Measurements from ENCODE around the gene TCEANC2.
"Not testable (repeated sequence)": the region's sequence is repeated elsewhere in the genome, so short reads cannot be mapped to it uniquely, and the experiment has no call there.

The TCEANC2 gene

DNA sequence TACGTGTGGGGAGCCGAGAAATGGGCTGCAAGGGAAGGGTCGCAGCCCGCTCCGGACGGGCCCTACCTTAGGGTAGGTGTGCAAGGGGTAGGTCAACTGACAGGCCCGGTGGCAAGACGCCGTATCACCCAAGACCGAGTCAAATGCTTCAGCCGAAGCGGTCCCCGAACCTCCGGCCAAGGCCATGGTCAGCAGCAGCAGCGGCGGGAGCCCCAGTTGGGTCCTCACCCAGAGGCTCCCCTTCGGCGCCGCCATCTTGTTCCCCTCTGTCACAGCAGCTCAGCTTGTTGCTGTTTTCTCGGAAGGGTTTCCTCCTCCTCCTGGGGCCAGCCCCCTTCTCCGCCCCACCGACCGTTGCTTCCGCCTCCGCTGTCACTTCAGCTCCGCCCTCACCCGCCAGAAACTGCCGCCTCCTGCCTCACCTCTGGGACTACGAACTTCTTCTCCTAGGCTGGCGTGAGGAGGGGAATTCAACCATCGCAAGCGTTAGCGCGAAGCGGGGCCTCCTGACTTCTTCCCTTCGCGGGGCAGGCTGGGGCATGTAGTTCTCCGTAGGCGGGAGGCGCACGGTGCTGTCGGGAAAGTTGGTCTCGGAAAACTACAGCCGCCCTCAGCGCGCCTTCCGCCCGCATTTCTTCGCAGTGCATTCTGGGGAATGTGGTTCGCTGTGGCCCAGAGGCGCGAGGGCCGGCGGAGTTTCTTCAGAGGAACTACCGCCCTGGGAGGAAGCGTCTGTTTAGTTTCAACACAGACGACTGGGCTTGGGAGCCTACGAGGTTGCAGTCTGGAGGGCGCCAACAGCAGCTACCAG, at the start of gene TCEANC2, which contains the start of gene TMEM59:
Gene TCEANC2 (plus strand): TSS at position 675 of the 811 bp plus-strand sequence. CDS start 815 bp downstream, outside the sequence.
Gene TMEM59 (minus strand): TSS at position 271 of the 811 bp plus-strand sequence. CDS start 16 bp downstream, at position 255.
- Histone ChIP-seq H3K27me3 (ENCODE audit: insufficient read depth, low read depth) (no peaks in the 10 kb centered on the region), H4K20me1 (ENCODE audit: insufficient read depth) (peaks cover 1% of the 10 kb centered on the region; the same call in 1 of the 2 replicates), H3K4me1 (ENCODE audit: low read depth, poor library complexity, severe bottlenecking) (peaks cover 28% of the 10 kb centered on the region), H3K27ac (peak within 1 kb of the TSS; percentile 67), H3K9ac (peak within 1 kb of the TSS; percentile 86), H2AFZ (ENCODE audit: low read depth) (peak within 1 kb of the TSS; percentile 80), H3K4me2 (peak within 1 kb of the TSS; percentile 64), H3K4me3 (IDR thresholded peaks at IDR 0.05; ENCODE audit: insufficient read depth, low read depth, low read length) (peak within 1 kb of the TSS; percentile 98), H3K79me2 (ENCODE audit: insufficient read depth, low read depth) (peaks cover 46% of the 10 kb centered on the region), H3K36me3 (ENCODE audit: insufficient read depth) (no peaks in the 10 kb centered on the region)
- TF ChIP-seq, protein P1, sequence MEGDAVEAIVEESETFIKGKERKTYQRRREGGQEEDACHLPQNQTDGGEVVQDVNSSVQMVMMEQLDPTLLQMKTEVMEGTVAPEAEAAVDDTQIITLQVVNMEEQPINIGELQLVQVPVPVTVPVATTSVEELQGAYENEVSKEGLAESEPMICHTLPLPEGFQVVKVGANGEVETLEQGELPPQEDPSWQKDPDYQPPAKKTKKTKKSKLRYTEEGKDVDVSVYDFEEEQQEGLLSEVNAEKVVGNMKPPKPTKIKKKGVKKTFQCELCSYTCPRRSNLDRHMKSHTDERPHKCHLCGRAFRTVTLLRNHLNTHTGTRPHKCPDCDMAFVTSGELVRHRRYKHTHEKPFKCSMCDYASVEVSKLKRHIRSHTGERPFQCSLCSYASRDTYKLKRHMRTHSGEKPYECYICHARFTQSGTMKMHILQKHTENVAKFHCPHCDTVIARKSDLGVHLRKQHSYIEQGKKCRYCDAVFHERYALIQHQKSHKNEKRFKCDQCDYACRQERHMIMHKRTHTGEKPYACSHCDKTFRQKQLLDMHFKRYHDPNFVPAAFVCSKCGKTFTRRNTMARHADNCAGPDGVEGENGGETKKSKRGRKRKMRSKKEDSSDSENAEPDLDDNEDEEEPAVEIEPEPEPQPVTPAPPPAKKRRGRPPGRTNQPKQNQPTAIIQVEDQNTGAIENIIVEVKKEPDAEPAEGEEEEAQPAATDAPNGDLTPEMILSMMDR (conservative IDR thresholded peaks at IDR 0.05; ENCODE audit: low read depth, low read length): no peak

DNA sequence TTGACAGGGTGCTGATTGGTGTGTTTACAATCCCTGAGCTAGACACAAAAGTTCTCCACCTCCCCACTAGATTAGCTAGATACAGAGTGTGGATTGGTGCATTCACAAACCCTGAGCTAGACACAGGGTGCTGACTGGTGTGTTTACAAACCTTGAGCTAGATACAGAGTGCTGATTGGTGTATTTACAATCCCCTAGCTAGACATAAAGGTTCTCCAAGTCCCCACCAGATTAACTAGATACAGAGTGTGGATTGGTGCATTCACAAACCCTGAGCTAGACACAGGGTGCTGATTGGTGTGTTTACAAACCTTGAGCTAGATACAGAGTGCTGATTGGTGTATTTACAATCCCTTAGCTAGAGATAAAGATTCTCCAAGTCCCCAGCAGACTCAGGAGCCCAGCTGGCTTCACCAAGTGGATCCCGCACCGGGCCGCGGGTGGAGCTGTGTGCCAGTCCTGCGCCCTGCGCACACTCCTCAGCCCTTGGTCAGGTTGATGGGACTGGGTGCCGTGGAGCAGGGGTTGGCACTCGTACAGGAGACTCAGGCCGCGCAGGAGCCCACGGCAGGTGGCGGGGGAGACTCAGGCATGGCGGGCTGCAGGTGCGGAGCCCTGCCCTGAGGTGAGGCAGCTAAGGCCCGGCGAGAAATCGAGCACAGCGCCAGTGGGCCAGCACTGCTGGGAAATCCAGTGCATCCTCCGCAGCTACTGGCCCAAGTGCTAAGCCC, 49.5 kb upstream of the TCEANC2 start:
- H3K27me3 ChIP-seq (ENCODE audit: insufficient read depth, low read depth); H2AFZ ChIP-seq (ENCODE audit: low read depth); H3K9ac ChIP-seq; H3K27ac ChIP-seq; H3K4me3 ChIP-seq (IDR thresholded peaks at IDR 0.05; ENCODE audit: insufficient read depth, low read depth, low read length); H3K4me1 ChIP-seq (ENCODE audit: low read depth, poor library complexity, severe bottlenecking); H4K20me1 ChIP-seq (ENCODE audit: insufficient read depth); H3K36me3 ChIP-seq (ENCODE audit: insufficient read depth); H3K79me2 ChIP-seq (ENCODE audit: insufficient read depth, low read depth); H3K4me2 ChIP-seq: not testable (repeated sequence)

DNA sequence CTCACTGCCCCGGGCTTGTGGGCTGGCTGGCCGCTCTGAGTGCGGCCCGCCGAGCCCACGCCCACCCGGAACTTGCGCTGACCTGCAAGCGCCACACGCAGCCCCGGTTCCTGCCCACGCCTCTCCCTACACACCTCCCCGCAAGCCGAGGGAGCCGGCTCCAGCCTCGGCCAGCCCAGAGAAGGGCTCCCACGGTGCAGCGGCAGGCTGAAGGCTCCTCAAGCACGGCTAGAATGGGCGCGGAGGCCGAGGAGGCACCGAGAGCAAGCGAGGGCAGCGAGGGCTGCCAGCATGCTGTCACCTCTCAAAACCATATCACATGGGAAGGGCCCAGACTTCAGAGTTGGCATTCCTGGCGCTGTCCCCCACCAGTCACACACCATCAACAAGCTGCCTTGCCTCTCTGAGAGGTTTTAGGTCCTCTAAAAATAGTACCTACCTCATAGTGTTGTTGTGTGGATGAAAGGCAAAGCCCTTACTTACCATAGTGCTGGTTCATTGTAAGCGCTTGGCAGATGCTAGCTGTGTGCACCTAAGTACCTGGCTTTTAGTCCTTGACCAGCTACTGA, 48.8 kb upstream of the TCEANC2 start:
- Histone ChIP-seq H4K20me1 (ENCODE audit: insufficient read depth) (no peaks in the 10 kb centered on the region), H3K27me3 (ENCODE audit: insufficient read depth, low read depth) (no peaks in the 10 kb centered on the region; the same call in 1 of the 2 replicates), H3K36me3 (ENCODE audit: insufficient read depth) (no peaks in the 10 kb centered on the region), H3K4me1 (ENCODE audit: low read depth, poor library complexity, severe bottlenecking) (no peaks in the 10 kb centered on the region), H3K4me3 (IDR thresholded peaks at IDR 0.05; ENCODE audit: insufficient read depth, low read depth, low read length) (no peak overlapping the region), H3K79me2 (ENCODE audit: insufficient read depth, low read depth) (no peaks in the 10 kb centered on the region), H2AFZ (ENCODE audit: low read depth) (no peak overlapping the region), H3K9ac (no peak overlapping the region), H3K27ac (no peak overlapping the region), H3K4me2 (no peak overlapping the region)
- TF ChIP-seq, protein P1 (conservative IDR thresholded peaks at IDR 0.05; ENCODE audit: low read depth, low read length): no peak

DNA sequence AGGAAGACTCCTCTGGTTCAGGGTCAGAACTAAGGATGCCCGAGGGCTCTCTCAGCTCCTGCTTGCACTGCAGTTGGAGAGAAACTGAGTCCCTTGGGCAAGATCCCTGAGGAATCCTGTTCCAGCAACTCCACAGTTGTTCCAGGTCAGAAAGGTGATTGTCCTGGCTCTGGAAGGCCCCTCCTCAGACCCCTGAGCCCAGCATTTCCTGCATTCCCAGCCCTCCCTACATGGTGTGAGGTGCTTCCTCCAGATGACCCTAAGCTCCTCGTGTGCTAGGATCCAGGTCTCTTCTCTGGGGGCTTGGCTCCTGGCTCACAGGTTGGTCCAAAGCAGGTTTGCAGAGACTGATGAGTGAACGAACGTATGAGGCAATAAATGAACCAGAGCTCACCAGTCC, 46.9 kb upstream of the TCEANC2 start:
- no peaks in the 10 kb centered on the region for H3K79me2 ChIP-seq (ENCODE audit: insufficient read depth, low read depth)
- no peaks in the 10 kb centered on the region for H3K4me1 ChIP-seq (ENCODE audit: low read depth, poor library complexity, severe bottlenecking)
- H3K27ac ChIP-seq: no peak overlapping the region
- H2AFZ ChIP-seq (ENCODE audit: low read depth): no peak overlapping the region
- H4K20me1 ChIP-seq (ENCODE audit: insufficient read depth): no peaks in the 10 kb centered on the region
- no peak overlapping the region for H3K4me2 ChIP-seq
- no peak overlapping the region for H3K9ac ChIP-seq
- H3K27me3 ChIP-seq (ENCODE audit: insufficient read depth, low read depth): peaks cover under 1% of the 10 kb centered on the region; the same call in 1 of the 2 replicates
- H3K4me3 ChIP-seq (IDR thresholded peaks at IDR 0.05; ENCODE audit: insufficient read depth, low read depth, low read length): no peak overlapping the region
- H3K36me3 ChIP-seq (ENCODE audit: insufficient read depth): no peaks in the 10 kb centered on the region
- TF ChIP-seq, protein P1 (conservative IDR thresholded peaks at IDR 0.05; ENCODE audit: low read depth, low read length): no peak
